Measurements from ENCODE around the gene APOLD1. TPM values are rescaled to one million over a fixed set of nuclear protein-coding genes. Genes with fewer than 3 reads are reported as not detected.
"Not testable (repeated sequence)": the region's sequence is repeated elsewhere in the genome, so short reads cannot be mapped to it uniquely, and the experiment has no call there.

The APOLD1 gene
- total RNA-seq, 2 experiments from 2014 or later = 22.5 to 25.8 TPM

- BruUV-seq (replicated peaks) = no TSS peak
- no peak overlapping the region for H3K4me2 ChIP-seq (ENCODE audit: low read length)
- POLR2A ChIA-PET = interaction anchor here (0.6 kb wide), 2 partner anchors 10 to 215 kb away, joined by 3 to 6 read pairs; no protein-coding TSS in a partner anchor
- CTCF ChIA-PET (ENCODE audit: unreplicated experiment) = interaction anchor here (0.6 kb wide), 1 partner anchor 10 kb away, joined by 4 read pairs; no protein-coding TSS in a partner anchor
- TF ChIP-seq EZH2phosphoT487 (IDR thresholded peaks at IDR 0.05; ENCODE audit: borderline replicate concordance, low read depth, low read length) = no peak
- TF ChIP-seq, protein P1, sequence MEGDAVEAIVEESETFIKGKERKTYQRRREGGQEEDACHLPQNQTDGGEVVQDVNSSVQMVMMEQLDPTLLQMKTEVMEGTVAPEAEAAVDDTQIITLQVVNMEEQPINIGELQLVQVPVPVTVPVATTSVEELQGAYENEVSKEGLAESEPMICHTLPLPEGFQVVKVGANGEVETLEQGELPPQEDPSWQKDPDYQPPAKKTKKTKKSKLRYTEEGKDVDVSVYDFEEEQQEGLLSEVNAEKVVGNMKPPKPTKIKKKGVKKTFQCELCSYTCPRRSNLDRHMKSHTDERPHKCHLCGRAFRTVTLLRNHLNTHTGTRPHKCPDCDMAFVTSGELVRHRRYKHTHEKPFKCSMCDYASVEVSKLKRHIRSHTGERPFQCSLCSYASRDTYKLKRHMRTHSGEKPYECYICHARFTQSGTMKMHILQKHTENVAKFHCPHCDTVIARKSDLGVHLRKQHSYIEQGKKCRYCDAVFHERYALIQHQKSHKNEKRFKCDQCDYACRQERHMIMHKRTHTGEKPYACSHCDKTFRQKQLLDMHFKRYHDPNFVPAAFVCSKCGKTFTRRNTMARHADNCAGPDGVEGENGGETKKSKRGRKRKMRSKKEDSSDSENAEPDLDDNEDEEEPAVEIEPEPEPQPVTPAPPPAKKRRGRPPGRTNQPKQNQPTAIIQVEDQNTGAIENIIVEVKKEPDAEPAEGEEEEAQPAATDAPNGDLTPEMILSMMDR (conservative IDR thresholded peaks at IDR 0.05; ENCODE audit: low read length) = peak; percentile 80
- H2AFZ ChIP-seq (ENCODE audit: low read length) = no peak overlapping the region
- no peaks in the 10 kb centered on the region for H3K9me3 ChIP-seq (ENCODE audit: low read length)
- H4K20me1 ChIP-seq (ENCODE audit: insufficient read depth, low read length) = no peaks in the 10 kb centered on the region
- no peaks in the 10 kb centered on the region for H3K4me1 ChIP-seq (ENCODE audit: insufficient read depth, low read length, poor library complexity, severe bottlenecking)
- no peaks in the 10 kb centered on the region for H3K79me2 ChIP-seq (ENCODE audit: insufficient read depth, low read depth, low read length)
- no peak overlapping the region for H3K27ac ChIP-seq (ENCODE audit: low read depth, low read length, poor library complexity, severe bottlenecking)
- no peak overlapping the region for H3K4me3 ChIP-seq (ENCODE audit: low read depth, low read length, poor library complexity, severe bottlenecking)
- H3K9me2 ChIP-seq (ENCODE audit: insufficient read depth, low read length) = no peaks in the 10 kb centered on the region
- H3K36me3 ChIP-seq (ENCODE audit: insufficient read depth, low read length) = peaks cover 28% of the 10 kb centered on the region
- intact Hi-C loops (cut with micrococcal nuclease; ENCODE audit: unreplicated experiment) = no loop called here
- peak; percentile 41 for DNase-seq (ENCODE audit: low spot score)
Observed at GRCh38 chr12:12837025-12837812, 51.8 kb downstream of the APOLD1 start.

GRCh38 chr12:12837813-12838153 lies 52.3 kb downstream of the APOLD1 start:
- intact Hi-C loops (cut with micrococcal nuclease; ENCODE audit: unreplicated experiment) = no loop called here
- H3K4me3 ChIP-seq (ENCODE audit: low read depth, low read length, poor library complexity, severe bottlenecking) = no peak overlapping the region
- ChIA-PET POLR2A (interaction anchor here (0.6 kb wide), 2 partner anchors 16 to 215 kb away, joined by 3 to 4 read pairs; no protein-coding TSS in a partner anchor), CTCF (ENCODE audit: unreplicated experiment) (no interaction called here)
- no peak overlapping the region for H3K27ac ChIP-seq (ENCODE audit: low read depth, low read length, poor library complexity, severe bottlenecking)
- no peak overlapping the region for H2AFZ ChIP-seq (ENCODE audit: low read length)
- H3K4me2 ChIP-seq (ENCODE audit: low read length) = no peak overlapping the region
- no peaks in the 10 kb centered on the region for H4K20me1 ChIP-seq (ENCODE audit: insufficient read depth, low read length)
- H3K79me2 ChIP-seq (ENCODE audit: insufficient read depth, low read depth, low read length) = no peaks in the 10 kb centered on the region
- no peak for TF ChIP-seq EZH2phosphoT487 (IDR thresholded peaks at IDR 0.05; ENCODE audit: borderline replicate concordance, low read depth, low read length)
- TF ChIP-seq, protein P1 (conservative IDR thresholded peaks at IDR 0.05; ENCODE audit: low read length) = no peak
- H3K4me1 ChIP-seq (ENCODE audit: insufficient read depth, low read length, poor library complexity, severe bottlenecking) = no peaks in the 10 kb centered on the region
- no peak for DNase-seq (ENCODE audit: low spot score)
- H3K9me3 ChIP-seq (ENCODE audit: low read length) = no peaks in the 10 kb centered on the region
- no peaks in the 10 kb centered on the region for H3K9me2 ChIP-seq (ENCODE audit: insufficient read depth, low read length)
- peaks cover 22% of the 10 kb centered on the region for H3K36me3 ChIP-seq (ENCODE audit: insufficient read depth, low read length)
- BruUV-seq (replicated peaks) = no TSS peak

GRCh38 chr12:12839003-12839395 lies 53.5 kb downstream of the APOLD1 start:
- intact Hi-C loops (cut with micrococcal nuclease; ENCODE audit: unreplicated experiment) = no loop called here
- Histone ChIP-seq H3K4me2 (ENCODE audit: low read length) (no peak overlapping the region), H3K4me3 (ENCODE audit: low read depth, low read length, poor library complexity, severe bottlenecking) (no peak overlapping the region), H3K36me3 (ENCODE audit: insufficient read depth, low read length) (peaks cover 13% of the 10 kb centered on the region; the same call in 1 of the 2 replicates), H3K27ac (ENCODE audit: low read depth, low read length, poor library complexity, severe bottlenecking) (no peak overlapping the region), H4K20me1 (ENCODE audit: insufficient read depth, low read length) (no peaks in the 10 kb centered on the region), H2AFZ (ENCODE audit: low read length) (no peak overlapping the region), H3K4me1 (ENCODE audit: insufficient read depth, low read length, poor library complexity, severe bottlenecking) (no peaks in the 10 kb centered on the region), H3K9me3 (ENCODE audit: low read length) (no peaks in the 10 kb centered on the region), H3K79me2 (ENCODE audit: insufficient read depth, low read depth, low read length) (no peaks in the 10 kb centered on the region), H3K9me2 (ENCODE audit: insufficient read depth, low read length) (no peaks in the 10 kb centered on the region)
- POLR2A ChIA-PET = no interaction called here
- no peak for TF ChIP-seq EZH2phosphoT487 (IDR thresholded peaks at IDR 0.05; ENCODE audit: borderline replicate concordance, low read depth, low read length)
- TF ChIP-seq, protein P1 (conservative IDR thresholded peaks at IDR 0.05; ENCODE audit: low read length) = no peak
- CTCF ChIA-PET (ENCODE audit: unreplicated experiment) = no interaction called here
- no TSS peak for BruUV-seq (replicated peaks)
- DNase-seq (ENCODE audit: low spot score) = no peak

DNA sequence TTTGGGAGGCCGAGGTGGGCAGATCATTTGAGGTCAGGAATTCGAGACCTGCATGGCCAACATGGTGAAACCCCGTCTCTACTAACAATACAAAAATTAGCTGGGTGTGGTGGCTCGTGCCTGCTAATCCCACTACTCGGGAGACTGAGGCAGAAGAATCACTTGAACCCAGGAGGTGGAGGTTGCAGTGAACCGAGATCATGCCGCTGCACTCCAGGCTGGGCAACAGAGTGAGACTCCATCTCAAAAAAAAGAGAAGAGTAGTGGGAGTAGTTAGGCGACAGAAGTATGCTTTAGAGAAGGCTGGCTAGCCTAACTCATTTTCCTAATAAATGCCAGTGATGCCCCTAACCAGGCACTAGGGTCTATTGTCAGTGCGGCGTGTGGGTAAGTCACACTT lies 54.0 kb downstream of the APOLD1 start:
- H3K79me2 ChIP-seq (ENCODE audit: insufficient read depth, low read depth, low read length); H3K27ac ChIP-seq (ENCODE audit: low read depth, low read length, poor library complexity, severe bottlenecking); BruUV-seq (replicated peaks); H3K9me3 ChIP-seq (ENCODE audit: low read length); H3K9me2 ChIP-seq (ENCODE audit: insufficient read depth, low read length); POLR2A ChIA-PET; H4K20me1 ChIP-seq (ENCODE audit: insufficient read depth, low read length); DNase-seq (ENCODE audit: low spot score); intact Hi-C loops (cut with micrococcal nuclease; ENCODE audit: unreplicated experiment); H3K4me1 ChIP-seq (ENCODE audit: insufficient read depth, low read length, poor library complexity, severe bottlenecking); H3K4me3 ChIP-seq (ENCODE audit: low read depth, low read length, poor library complexity, severe bottlenecking); H2AFZ ChIP-seq (ENCODE audit: low read length); H3K4me2 ChIP-seq (ENCODE audit: low read length); CTCF ChIA-PET (ENCODE audit: unreplicated experiment): not testable (repeated sequence)
- peaks cover 12% of the 10 kb centered on the region; the same call in 1 of the 2 replicates for H3K36me3 ChIP-seq (ENCODE audit: insufficient read depth, low read length)
